HG03135 (cell line): Measurements from ENCODE around the gene SUPT16H.
"Not testable (repeated sequence)": the region's sequence is repeated elsewhere in the genome, so short reads cannot be mapped to it uniquely, and the experiment has no call there.

ENCODE experiments used
- ATAC-seq: cut with Tn5 transposase; IDR thresholded peaks from one replicate; pipeline ENCODE4 v1.9.1; 2021; ENCODE audit warnings: mild to moderate bottlenecking, moderate library complexity; ENCODE audit not compliant: unreplicated experiment

SUPT16H gene

GRCh38 chr14:21302836-21303140 is 81.0 kb downstream of the SUPT16H start:
- not testable (repeated sequence) for ATAC-seq

- ATAC-seq, result no peak
Observed at GRCh38 chr14:21302013-21302835, 81.6 kb downstream of the SUPT16H start.
